Naive thymus-derived CD4-positive, alpha-beta T cell (primary cell): Measurements from ENCODE around the gene NAALADL2. TPM values are rescaled to one million over a fixed set of nuclear protein-coding genes. Genes with fewer than 3 reads are reported as not detected.

Source experiments
- ATAC-seq: fragments of 150-1000 bp; cut with Tn5 transposase; 2 replicates; pipeline ENCODE4 v1.10.0; 2021; ENCODE audit warnings: mild to moderate bottlenecking, moderate library complexity
- CTCF ChIA-PET: fragments of 350-600 bp; sonication (Branson Sonifier 250); formaldehyde crosslinking; loops from one replicate; lab custom pipeline; 2021; ENCODE audit warnings: antibody characterized with exemption; lab: Charles Lee
- POLR2A ChIA-PET: fragments of 350-600 bp; sonication (Branson Sonifier 250); formaldehyde crosslinking; loops from one replicate; lab custom pipeline; 2021; ENCODE audit warnings: antibody characterized with exemption, inconsistent platforms; lab: Charles Lee
- DNase-seq, 9 donors: peaks; one replicate each; pipeline versions ENCODE4 v3.0.0 to v3.0.0-alpha.2; 2020 to 2022; ENCODE audit warnings: mixed read lengths in 1 of 9
- H3K27ac ChIP-seq: one replicate; pipeline ENCODE4 v1.7.0; 2013; ENCODE audit warnings: mild to moderate bottlenecking, low read depth, low read length, moderate library complexity
- H3K27me3 ChIP-seq, 2 donors: one replicate each; pipeline ENCODE4 v1.7.0; 2013; ENCODE audit warnings: low read length in 2 of 2, mild to moderate bottlenecking in 2 of 2, moderate library complexity in 2 of 2; ENCODE audit not compliant: control insufficient read depth in 2 of 2, insufficient read depth in 2 of 2
- H3K36me3 ChIP-seq, 3 experiments: 1 replicate in 2 of 3; 2 replicates in 1 of 3; pipeline ENCODE4 v1.7.0; 2013; ENCODE audit warnings: low read length in 3 of 3, mild to moderate bottlenecking in 3 of 3, moderate library complexity in 1 of 3; ENCODE audit not compliant: insufficient read depth in 3 of 3, control insufficient read depth in 2 of 3
- H3K4me1 ChIP-seq, 2 donors: one replicate each; pipeline ENCODE4 v1.7.0; 2013; ENCODE audit warnings: low read length in 2 of 2, mild to moderate bottlenecking in 2 of 2, moderate library complexity in 1 of 2; ENCODE audit not compliant: control insufficient read depth in 2 of 2, insufficient read depth in 2 of 2
- H3K4me3 ChIP-seq: 2 replicates; pipeline ENCODE4 v1.7.0; 2013; ENCODE audit warnings: mild to moderate bottlenecking, low read length
- H3K9me3 ChIP-seq, 3 experiments: 1 replicate in 2 of 3; 2 replicates in 1 of 3; pipeline ENCODE4 v1.7.0; 2013; ENCODE audit warnings: low read length in 3 of 3; ENCODE audit not compliant: control insufficient read depth in 2 of 3
- H3K27ac Mint-ChIP-seq, 9 donors: one replicate each; pipeline ENCODE4 v1.8.0; 2020 to 2022; ENCODE audit warnings: mixed read lengths in 9 of 9, mild to moderate bottlenecking in 8 of 9, moderate library complexity in 5 of 9, inconsistent platforms in 2 of 9
- H3K27me3 Mint-ChIP-seq, 5 donors: one replicate each; pipeline ENCODE4 v1.8.0; 2021 to 2022; ENCODE audit warnings: mixed read lengths in 5 of 5, mild to moderate bottlenecking in 1 of 5
- H3K36me3 Mint-ChIP-seq, 5 donors: one replicate each; pipeline ENCODE4 v1.8.0; 2020 to 2022; ENCODE audit warnings: mixed read lengths in 5 of 5, mild to moderate bottlenecking in 3 of 5, inconsistent platforms in 1 of 5
- H3K4me1 Mint-ChIP-seq, 7 donors: one replicate each; pipeline ENCODE4 v1.8.0; 2020 to 2022; ENCODE audit warnings: mixed read lengths in 7 of 7, mild to moderate bottlenecking in 3 of 7, inconsistent platforms in 1 of 7
- H3K4me3 Mint-ChIP-seq, 10 donors: one replicate each; pipeline ENCODE4 v1.8.0; 2020 to 2022; ENCODE audit warnings: mild to moderate bottlenecking in 10 of 10, mixed read lengths in 10 of 10, moderate library complexity in 6 of 10, inconsistent platforms in 2 of 10
- H3K9me3 Mint-ChIP-seq, 11 donors: one replicate each; pipeline ENCODE4 v1.8.0; 2020 to 2022; ENCODE audit warnings: mixed read lengths in 11 of 11, mild to moderate bottlenecking in 4 of 11, inconsistent platforms in 1 of 11, moderate library complexity in 1 of 11
- intact Hi-C, 2 donors: fragments of 100-400 bp; cut with micrococcal nuclease; formaldehyde crosslinking; loops; one replicate each; pipeline ENCODE4 v1.15.1; 2023
- polyA plus RNA-seq, 2 donors: library from polyadenylated mRNA; unstranded; fragments of 300-500 nt; fragmentation: Illumina TruSeq; gene quantifications; one replicate each; pipeline ENCODE4 v1.2.3, GENCODE V29; 2021
- total RNA-seq, 6 experiments: library from RNA in 5 of 6; stranded (reverse) in 5 of 6; gene quantifications; 1 replicate in 5 of 6; 2 replicates in 1 of 6; pipeline ENCODE4 v1.2.3 and lab custom pipeline; 2021 to 2026

Gene NAALADL2
- total and polyA plus RNA-seq, 7 experiments from 2014 or later: 0.76 to 1.4 TPM; not detected in 5

GRCh38 chr3:175391601-175392000 lies 532.5 kb downstream of the NAALADL2 start:
- no peak overlapping the region for H3K27ac Mint-ChIP-seq
- DNase-seq (no peak), ATAC-seq (no peak)
- peaks cover 0 to 18% (median under 1%) of the 10 kb centered on the region in 11 donors for H3K9me3 Mint-ChIP-seq
- no peak overlapping the region for H3K4me3 ChIP-seq
- H3K4me1 Mint-ChIP-seq: no peaks in the 10 kb centered on the region
- ChIA-PET POLR2A (no interaction called here), CTCF (no interaction called here)
- intact Hi-C loops: no loop called here
- H3K36me3 Mint-ChIP-seq: no peaks in the 10 kb centered on the region
- no peaks in the 10 kb centered on the region for H3K9me3 ChIP-seq
- no peaks in the 10 kb centered on the region for H3K27me3 Mint-ChIP-seq
- no peak overlapping the region for H3K4me3 Mint-ChIP-seq
- no peaks in the 10 kb centered on the region for H3K4me1 ChIP-seq
- no peaks in the 10 kb centered on the region for H3K36me3 ChIP-seq
- H3K27ac ChIP-seq: no peak overlapping the region
- H3K27me3 ChIP-seq: no peaks in the 10 kb centered on the region

- H3K4me3 Mint-ChIP-seq: no peak overlapping the region
- no peaks in the 10 kb centered on the region for H3K27me3 Mint-ChIP-seq
- intact Hi-C loops: no loop called here
- Histone ChIP-seq H3K4me1 (no peaks in the 10 kb centered on the region), H3K27me3 (no peaks in the 10 kb centered on the region), H3K36me3 (no peaks in the 10 kb centered on the region), H3K27ac (no peak overlapping the region), H3K4me3 (no peak overlapping the region), H3K9me3 (no peaks in the 10 kb centered on the region)
- H3K36me3 Mint-ChIP-seq: no peaks in the 10 kb centered on the region
- ATAC-seq (no peak), DNase-seq (no peak)
- H3K9me3 Mint-ChIP-seq: peaks cover 0 to 18% (median 2%) of the 10 kb centered on the region in 11 donors
- no peak overlapping the region for H3K27ac Mint-ChIP-seq
- CTCF ChIA-PET: no interaction called here
- no peaks in the 10 kb centered on the region for H3K4me1 Mint-ChIP-seq
- POLR2A ChIA-PET: no interaction called here
These were observed 533.5 kb downstream of the NAALADL2 start for GRCh38 chr3:175392653-175393052.

DNA sequence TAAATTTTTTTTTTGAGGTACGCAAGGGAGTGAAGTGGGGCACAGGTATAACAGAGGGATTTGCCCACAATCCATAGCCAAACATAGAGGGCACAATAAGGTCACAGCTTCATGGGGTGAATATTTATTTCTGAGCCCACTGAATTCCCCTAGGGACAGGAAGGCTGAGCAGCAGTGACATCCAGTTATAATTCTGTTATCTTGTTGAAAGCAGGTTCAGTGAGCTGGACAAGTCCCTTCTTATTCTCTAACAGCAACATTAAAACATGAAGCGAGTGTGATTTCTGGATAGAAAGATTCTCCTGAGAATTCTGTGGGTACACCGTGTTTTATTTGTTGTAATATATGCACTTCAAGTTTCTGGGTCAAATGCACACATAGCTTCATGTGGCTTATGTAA lies 538.2 kb downstream of the NAALADL2 start:
- Histone ChIP-seq H3K4me3 (no peak overlapping the region), H3K27ac (no peak overlapping the region), H3K4me1 (no peaks in the 10 kb centered on the region), H3K36me3 (no peaks in the 10 kb centered on the region), H3K9me3 (no peaks in the 10 kb centered on the region), H3K27me3 (no peaks in the 10 kb centered on the region)
- no peak overlapping the region for H3K4me3 Mint-ChIP-seq
- intact Hi-C loops: no loop called here
- H3K4me1 Mint-ChIP-seq: no peaks in the 10 kb centered on the region
- ChIA-PET CTCF (no interaction called here), POLR2A (no interaction called here)
- no peak for DNase-seq
- no peak overlapping the region for H3K27ac Mint-ChIP-seq
- no peaks in the 10 kb centered on the region for H3K36me3 Mint-ChIP-seq
- H3K27me3 Mint-ChIP-seq: no peaks in the 10 kb centered on the region
- H3K9me3 Mint-ChIP-seq: peaks cover 0 to 10% (median 2%) of the 10 kb centered on the region in 11 donors
- ATAC-seq: no peak

DNA sequence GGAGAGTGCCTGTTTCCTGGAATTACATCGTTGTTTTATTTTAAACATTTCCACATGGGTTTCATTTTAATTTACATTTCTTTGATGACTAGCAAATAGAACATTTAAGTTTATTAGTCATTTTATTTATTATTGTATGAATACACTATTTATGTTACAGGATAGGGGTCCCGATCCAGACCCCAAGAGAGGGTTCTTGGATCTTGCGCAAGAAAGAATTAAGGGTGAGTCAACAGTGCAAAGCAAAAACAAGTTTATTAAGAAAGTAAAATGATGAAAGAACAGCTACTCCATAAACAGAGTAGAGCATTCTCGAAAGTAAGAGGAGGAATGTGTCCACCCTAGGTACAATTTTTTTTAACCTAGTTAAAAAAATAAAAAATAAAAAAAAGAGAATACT lies 539.5 kb downstream of the NAALADL2 start:
- no peaks in the 10 kb centered on the region for H3K27me3 Mint-ChIP-seq
- no peaks in the 10 kb centered on the region for H3K4me1 ChIP-seq
- ChIA-PET CTCF (no interaction called here), POLR2A (no interaction called here)
- DNase-seq (no peak), ATAC-seq (no peak)
- H3K36me3 Mint-ChIP-seq: no peaks in the 10 kb centered on the region
- H3K9me3 Mint-ChIP-seq: peaks cover 0 to 17% (median 2%) of the 10 kb centered on the region in 11 donors
- H3K27me3 ChIP-seq: no peaks in the 10 kb centered on the region
- H3K4me3 ChIP-seq: no peak overlapping the region
- no peaks in the 10 kb centered on the region for H3K4me1 Mint-ChIP-seq
- H3K36me3 ChIP-seq: no peaks in the 10 kb centered on the region
- H3K27ac ChIP-seq: no peak overlapping the region
- H3K27ac Mint-ChIP-seq: no peak overlapping the region
- no peak overlapping the region for H3K4me3 Mint-ChIP-seq
- intact Hi-C loops: no loop called here
- no peaks in the 10 kb centered on the region for H3K9me3 ChIP-seq

DNA sequence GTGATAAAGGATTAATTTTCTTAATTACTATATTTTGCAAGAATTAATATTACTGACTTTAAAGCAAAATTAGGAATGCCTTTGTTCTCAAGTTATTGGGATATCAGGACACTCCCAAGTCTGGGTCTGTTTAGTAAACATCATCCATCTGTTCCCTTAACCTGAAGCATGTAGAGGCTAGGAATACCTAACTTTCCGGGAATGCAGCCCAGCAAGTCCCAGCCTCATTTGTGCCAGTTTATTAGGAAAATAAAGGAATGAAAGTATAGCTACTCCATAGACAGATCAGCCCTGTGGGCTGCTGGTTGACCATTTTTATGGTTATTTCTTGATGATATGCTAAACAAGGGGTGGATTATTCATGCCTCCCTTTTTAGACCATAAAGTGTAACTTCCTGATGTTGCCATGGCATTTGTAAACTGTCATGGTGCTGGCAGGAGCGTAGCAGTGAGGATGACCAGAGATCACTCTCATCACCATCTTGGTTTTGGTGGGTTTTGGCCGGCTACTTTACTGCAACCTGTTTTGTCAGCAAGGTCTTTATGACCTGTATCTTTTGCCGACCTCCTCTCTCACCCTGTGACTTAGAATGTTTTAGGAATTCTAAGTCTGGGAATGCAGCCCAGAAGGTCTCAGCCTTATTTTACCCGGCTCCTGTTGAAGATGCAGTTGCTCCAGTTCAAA lies 540.2 kb downstream of the NAALADL2 start:
- Histone ChIP-seq H3K27me3 (no peaks in the 10 kb centered on the region), H3K36me3 (no peaks in the 10 kb centered on the region), H3K9me3 (no peaks in the 10 kb centered on the region), H3K4me3 (no peak overlapping the region), H3K27ac (no peak overlapping the region), H3K4me1 (no peaks in the 10 kb centered on the region)
- ATAC-seq: no peak
- peaks cover 0 to 17% (median 0%) of the 10 kb centered on the region in 11 donors for H3K9me3 Mint-ChIP-seq
- ChIA-PET CTCF (no interaction called here), POLR2A (no interaction called here)
- no peak overlapping the region for H3K27ac Mint-ChIP-seq
- no peaks in the 10 kb centered on the region for H3K4me1 Mint-ChIP-seq
- DNase-seq: no peak
- H3K27me3 Mint-ChIP-seq: no peaks in the 10 kb centered on the region
- H3K36me3 Mint-ChIP-seq: no peaks in the 10 kb centered on the region
- H3K4me3 Mint-ChIP-seq: no peak overlapping the region
- intact Hi-C loops: no loop called here

DNA sequence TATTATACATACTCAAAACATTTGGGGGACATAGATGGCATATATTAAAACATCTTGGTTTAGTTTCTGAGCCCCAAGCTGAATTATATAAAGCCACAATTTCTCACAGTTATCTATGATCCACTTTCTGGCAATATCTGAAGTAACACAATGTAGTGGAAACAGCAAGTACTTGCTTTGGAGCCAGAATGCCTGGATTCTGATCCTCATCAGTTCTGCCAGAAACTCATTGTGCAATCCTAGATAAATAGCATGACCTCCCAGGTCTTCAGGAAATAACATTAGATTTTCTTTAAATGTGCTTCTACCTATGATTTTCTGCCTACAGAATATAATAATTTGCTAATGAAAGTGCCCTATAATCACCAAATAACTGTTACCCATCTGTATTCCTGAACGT lies 544.9 kb downstream of the NAALADL2 start:
- H3K4me1 ChIP-seq: no peaks in the 10 kb centered on the region
- ChIA-PET POLR2A (no interaction called here), CTCF (no interaction called here)
- Mint-ChIP-seq H3K4me3 (no peak overlapping the region), H3K27ac (no peak overlapping the region), H3K9me3 (peaks cover 0 to 7% (median 0%) of the 10 kb centered on the region in 11 donors), H3K27me3 (no peaks in the 10 kb centered on the region), H3K4me1 (no peaks in the 10 kb centered on the region), H3K36me3 (no peaks in the 10 kb centered on the region)
- no peak overlapping the region for H3K4me3 ChIP-seq
- no peaks in the 10 kb centered on the region for H3K36me3 ChIP-seq
- DNase-seq (no peak), ATAC-seq (no peak)
- H3K9me3 ChIP-seq: no peaks in the 10 kb centered on the region
- no peaks in the 10 kb centered on the region for H3K27me3 ChIP-seq
- H3K27ac ChIP-seq: no peak overlapping the region
- intact Hi-C loops: no loop called here

DNA sequence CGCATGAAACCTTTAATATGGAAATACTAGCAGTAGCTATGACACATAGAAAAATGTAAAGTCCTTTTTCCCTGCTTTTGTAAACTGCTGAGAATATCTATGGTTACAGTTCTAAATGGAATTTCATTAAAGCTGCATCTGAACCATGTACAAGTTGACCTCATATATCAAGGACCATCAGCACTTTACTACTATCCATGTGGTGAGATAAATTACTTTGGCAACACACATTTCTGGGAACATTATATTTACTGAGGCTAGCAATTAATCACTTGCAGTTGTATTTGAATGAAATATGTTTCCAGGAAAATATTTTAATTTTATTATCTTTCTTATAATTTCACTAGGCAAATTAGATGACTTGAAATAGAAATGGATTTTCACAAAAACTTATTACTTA lies 545.5 kb downstream of the NAALADL2 start:
- Mint-ChIP-seq H3K4me1 (no peaks in the 10 kb centered on the region), H3K27me3 (no peaks in the 10 kb centered on the region), H3K27ac (no peak overlapping the region), H3K9me3 (peaks cover 0 to 7% (median 0%) of the 10 kb centered on the region in 11 donors), H3K4me3 (no peak overlapping the region), H3K36me3 (no peaks in the 10 kb centered on the region)
- ATAC-seq (no peak), DNase-seq (no peak)
- H3K36me3 ChIP-seq: no peaks in the 10 kb centered on the region
- no peaks in the 10 kb centered on the region for H3K9me3 ChIP-seq
- H3K4me1 ChIP-seq: no peaks in the 10 kb centered on the region
- no peak overlapping the region for H3K4me3 ChIP-seq
- CTCF ChIA-PET: no interaction called here
- no peaks in the 10 kb centered on the region for H3K27me3 ChIP-seq
- intact Hi-C loops: no loop called here
- POLR2A ChIA-PET: no interaction called here
- no peak overlapping the region for H3K27ac ChIP-seq
